Smooth muscle cell (in vitro differentiated cells): ENCODE measurements around the gene DGKZ. TPM values are rescaled to one million over a fixed set of nuclear protein-coding genes. Genes with fewer than 3 reads are reported as not detected.

Experiments
- DNase-seq: peaks from one replicate; lab custom pipeline; 2025; ENCODE audit not compliant: unreplicated experiment; lab: John Stamatoyannopoulos, UW
- H2AFZ ChIP-seq: fragments of 200-600 bp; sonication (generic); 2 replicates; pipeline ENCODE4 v1.6.0; 2016; ENCODE audit warnings: antibody characterized with exemption, low read depth, mild to moderate bottlenecking
- H3F3A ChIP-seq: fragments of 200-600 bp; sonication (generic); 2 replicates; pipeline ENCODE4 v1.6.0; 2017; ENCODE audit warnings: antibody characterized with exemption, low read depth
- H3K27ac ChIP-seq: fragments of 200-600 bp; sonication (generic); 2 replicates; pipeline ENCODE4 v1.5.1; 2016; ENCODE audit warnings: low read depth, mild to moderate bottlenecking
- H3K27me3 ChIP-seq: fragments of 200-600 bp; sonication (generic); 2 replicates; pipeline ENCODE4 v1.6.1; 2016; ENCODE audit warnings: low read depth, mild to moderate bottlenecking
- H3K36me3 ChIP-seq: fragments of 200-600 bp; sonication (generic); 2 replicates; pipeline ENCODE4 v1.5.1; 2016; ENCODE audit warnings: low read depth
- H3K4me1 ChIP-seq: fragments of 200-600 bp; sonication (generic); 2 replicates; pipeline ENCODE4 v1.5.1; 2016; ENCODE audit warnings: low read depth
- H3K4me2 ChIP-seq: fragments of 200-600 bp; sonication (generic); 2 replicates; pipeline ENCODE4 v1.6.0; 2016; ENCODE audit warnings: mild to moderate bottlenecking
- H3K4me3 ChIP-seq: fragments of 200-600 bp; sonication (generic); 2 replicates; pipeline ENCODE4 v1.5.1; 2016; ENCODE audit warnings: mild to moderate bottlenecking
- H3K79me2 ChIP-seq: fragments of 200-600 bp; sonication (generic); 2 replicates; pipeline ENCODE4 v1.6.0; 2016; ENCODE audit warnings: low read depth, mild to moderate bottlenecking
- H3K9ac ChIP-seq: fragments of 200-600 bp; sonication (generic); 2 replicates; pipeline ENCODE4 v1.6.0; 2016; ENCODE audit warnings: low read depth
- H3K9me3 ChIP-seq: fragments of 200-600 bp; sonication (generic); replicated peaks from 2 replicates; pipeline ENCODE4 v1.5.1; 2016; ENCODE audit warnings: low read depth
- H4K20me1 ChIP-seq: fragments of 200-600 bp; sonication (generic); 2 replicates; pipeline ENCODE4 v1.6.0; 2016; ENCODE audit warnings: low read depth
- CTCF ChIP-seq: fragments of 200-600 bp; sonication (generic); IDR thresholded peaks from 2 replicates; pipeline ENCODE4 v1.5.1; 2017; ENCODE audit warnings: borderline replicate concordance, mild to moderate bottlenecking, antibody characterized with exemption; ENCODE audit not compliant: insufficient read depth, poor library complexity, severe bottlenecking
- WGBS: methylation state at CpG from one replicate; pipeline ENCODE4 v1.1.7; 2016; ENCODE audit warnings: low lambda C conversion rate; 5-methylcytosine and 5-hydroxymethylcytosine counted together
- polyA plus RNA-seq: library from polyadenylated mRNA; unstranded; fragments of >200 nt; fragmentation: Nextera tagmentation; extraction: Ambion mirVana; gene quantifications from 2 replicates; pipeline ENCODE4 v1.2.1, GENCODE V29; 2016
- total RNA-seq: library from RNA; depleted of rRNA; stranded (reverse); fragments of >200 nt; gene quantifications from 2 replicates; pipeline ENCODE4 v1.2.3, GENCODE V29; 2014

The DGKZ gene
- total and polyA plus RNA-seq, 2 experiments from 2014 or later: 30.7 to 42.1 TPM

GRCh38 chr11:46307785-46308341 lies 39.4 kb upstream of the DGKZ start:
- TF ChIP-seq CTCF: no peak
- H3K27me3 ChIP-seq: no peaks in the 10 kb centered on the region
- peaks cover 51% of the 10 kb centered on the region for H3K79me2 ChIP-seq
- H4K20me1 ChIP-seq: peaks cover 75% of the 10 kb centered on the region
- H3K36me3 ChIP-seq: peaks cover under 1% of the 10 kb centered on the region
- peaks cover 9% of the 10 kb centered on the region for H3K4me1 ChIP-seq
- no peak for DNase-seq
- 82% methylated on average over 13 of the region's 14 CpGs for WGBS
- H3K9ac ChIP-seq: no peak overlapping the region
- peak overlapping the region; percentile 28 for H3K27ac ChIP-seq
- no peak overlapping the region for H3K4me2 ChIP-seq
- H3K4me3 ChIP-seq: no peak overlapping the region
- no peaks in the 10 kb centered on the region for H3F3A ChIP-seq
- no peaks in the 10 kb centered on the region for H3K9me3 ChIP-seq
- no peak overlapping the region for H2AFZ ChIP-seq

GRCh38 chr11:46308631-46309419 lies 38.4 kb upstream of the DGKZ start:
- Histone ChIP-seq H3K9ac (no peak overlapping the region), H4K20me1 (peaks cover 66% of the 10 kb centered on the region)
- 42% methylated on average over 12 of the region's 12 CpGs for WGBS

GRCh38 chr11:46309814-46310259 lies 37.4 kb upstream of the DGKZ start:
- Histone ChIP-seq H4K20me1 (peaks cover 58% of the 10 kb centered on the region), H2AFZ (no peak overlapping the region), H3K9ac (no peak overlapping the region), H3K9me3 (no peaks in the 10 kb centered on the region), H3K27ac (peak overlapping the region; percentile 56), H3K4me2 (no peak overlapping the region), H3F3A (peaks cover 14% of the 10 kb centered on the region), H3K4me1 (peaks cover 9% of the 10 kb centered on the region), H3K4me3 (no peak overlapping the region), H3K36me3 (peaks cover 4% of the 10 kb centered on the region), H3K79me2 (peaks cover 31% of the 10 kb centered on the region), H3K27me3 (no peaks in the 10 kb centered on the region)
- no peak for DNase-seq
- TF ChIP-seq CTCF: no peak
- WGBS: 58% methylated on average over 4 of the region's 4 CpGs

More at GRCh38 chr11:46308631-46309419, 38.4 kb upstream of the DGKZ start:
- Histone ChIP-seq H3K4me3 (no peak overlapping the region), H3K9me3 (no peaks in the 10 kb centered on the region), H3K27ac (peak overlapping the region; percentile 56), H3K27me3 (no peaks in the 10 kb centered on the region), H3F3A (peaks cover 9% of the 10 kb centered on the region), H3K4me1 (peaks cover 9% of the 10 kb centered on the region), H3K4me2 (no peak overlapping the region), H3K36me3 (peaks cover 4% of the 10 kb centered on the region), H3K79me2 (peaks cover 41% of the 10 kb centered on the region), H2AFZ (no peak overlapping the region)
- peak; percentile 80 for TF ChIP-seq CTCF
- DNase-seq: peak; percentile 14
